Neural progenitor cell (in vitro differentiated cells): ENCODE measurements around the gene KLC3. TPM values are rescaled to one million over a fixed set of nuclear protein-coding genes. Genes with fewer than 3 reads are reported as not detected.

ENCODE experiments used
- DNase-seq: peaks from one replicate; pipeline ENCODE4 v3.0.0-alpha.2; 2016; ENCODE audit warnings: low spot score
- H2AFZ ChIP-seq: fragments of 200-600 bp; sonication (generic); replicated peaks from 2 replicates; pipeline ENCODE4 v1.6.1; 2016; ENCODE audit warnings: antibody characterized with exemption
- H3F3A ChIP-seq: fragments of 200-600 bp; sonication (generic); 2 replicates; pipeline ENCODE4 v1.6.1; 2016; ENCODE audit warnings: antibody characterized with exemption, low read depth
- H3K27ac ChIP-seq: fragments of 200-600 bp; sonication (generic); 2 replicates; pipeline ENCODE4 v1.5.1; 2016; ENCODE audit warnings: mild to moderate bottlenecking
- H3K27me3 ChIP-seq: fragments of 200-600 bp; sonication (generic); 2 replicates; pipeline ENCODE4 v1.6.1; 2016; ENCODE audit warnings: mild to moderate bottlenecking, moderate library complexity
- H3K36me3 ChIP-seq: fragments of 200-600 bp; sonication (generic); 2 replicates; pipeline ENCODE4 v1.5.1; 2016
- H3K4me1 ChIP-seq: fragments of 200-600 bp; sonication (generic); 2 replicates; pipeline ENCODE4 v1.6.1; 2016; ENCODE audit warnings: mixed run types
- H3K4me2 ChIP-seq: fragments of 200-600 bp; sonication (generic); 2 replicates; pipeline ENCODE4 v1.6.1; 2016
- H3K4me3 ChIP-seq: fragments of 200-600 bp; sonication (generic); 2 replicates; pipeline ENCODE4 v1.5.1; 2016
- H3K79me2 ChIP-seq: fragments of 200-600 bp; sonication (generic); 2 replicates; pipeline ENCODE4 v1.6.1; 2016; ENCODE audit warnings: low read depth
- H3K9ac ChIP-seq: fragments of 200-600 bp; sonication (generic); 2 replicates; pipeline ENCODE4 v1.6.1; 2016
- H3K9me3 ChIP-seq: fragments of 200-600 bp; sonication (generic); 2 replicates; pipeline ENCODE4 v1.5.1; 2016; ENCODE audit warnings: low read depth
- H4K20me1 ChIP-seq: fragments of 200-600 bp; sonication (generic); 2 replicates; pipeline ENCODE4 v1.6.1; 2016; ENCODE audit warnings: low read depth
- H3K27ac Mint-ChIP-seq: 3 replicates; pipeline ENCODE4 v1.8.0; 2021; ENCODE audit warnings: mixed read lengths
- H3K27me3 Mint-ChIP-seq: 2 replicates; pipeline ENCODE4 v1.8.0; 2022; ENCODE audit warnings: low read depth, mild to moderate bottlenecking, inconsistent platforms, moderate library complexity, mixed read lengths; ENCODE audit not compliant: insufficient read depth
- H3K36me3 Mint-ChIP-seq: 3 replicates; pipeline ENCODE4 v1.8.0; 2021; ENCODE audit warnings: mixed read lengths
- H3K4me1 Mint-ChIP-seq: 3 replicates; pipeline ENCODE4 v1.8.0; 2021; ENCODE audit warnings: mixed read lengths
- H3K4me3 Mint-ChIP-seq: 3 replicates; pipeline ENCODE4 v1.8.0; 2021; ENCODE audit warnings: mild to moderate bottlenecking, moderate library complexity, mixed read lengths
- H3K9me3 Mint-ChIP-seq: 3 replicates; pipeline ENCODE4 v1.8.0; 2020; ENCODE audit warnings: mixed read lengths
- EZH2 ChIP-seq: fragments of 200-600 bp; sonication (generic); IDR thresholded peaks from 2 replicates; pipeline ENCODE4 v1.6.1; 2017; ENCODE audit warnings: antibody characterized with exemption, mild to moderate bottlenecking, moderate library complexity
- EZH2phosphoT487 ChIP-seq: fragments of 200-600 bp; sonication (generic); IDR thresholded peaks from 2 replicates; pipeline ENCODE4 v1.6.1; 2017; ENCODE audit warnings: antibody characterized with exemption
- total RNA-seq: library from RNA; depleted of rRNA; stranded (reverse); fragments of >200 nt; gene quantifications from 2 replicates; pipeline ENCODE4 v1.2.3, GENCODE V29; 2015; ENCODE audit warnings: low replicate concordance
- TF ChIP-seq, protein P1 (sequence below): fragments of 200-600 bp; sonication (generic); IDR thresholded peaks from 2 replicates; pipeline ENCODE4 v1.5.1; 2017; ENCODE audit warnings: antibody characterized with exemption, mild to moderate bottlenecking

The KLC3 gene
- 0.50 TPM in 1 of 2 replicates, not detected in the other for total RNA-seq

DNA sequence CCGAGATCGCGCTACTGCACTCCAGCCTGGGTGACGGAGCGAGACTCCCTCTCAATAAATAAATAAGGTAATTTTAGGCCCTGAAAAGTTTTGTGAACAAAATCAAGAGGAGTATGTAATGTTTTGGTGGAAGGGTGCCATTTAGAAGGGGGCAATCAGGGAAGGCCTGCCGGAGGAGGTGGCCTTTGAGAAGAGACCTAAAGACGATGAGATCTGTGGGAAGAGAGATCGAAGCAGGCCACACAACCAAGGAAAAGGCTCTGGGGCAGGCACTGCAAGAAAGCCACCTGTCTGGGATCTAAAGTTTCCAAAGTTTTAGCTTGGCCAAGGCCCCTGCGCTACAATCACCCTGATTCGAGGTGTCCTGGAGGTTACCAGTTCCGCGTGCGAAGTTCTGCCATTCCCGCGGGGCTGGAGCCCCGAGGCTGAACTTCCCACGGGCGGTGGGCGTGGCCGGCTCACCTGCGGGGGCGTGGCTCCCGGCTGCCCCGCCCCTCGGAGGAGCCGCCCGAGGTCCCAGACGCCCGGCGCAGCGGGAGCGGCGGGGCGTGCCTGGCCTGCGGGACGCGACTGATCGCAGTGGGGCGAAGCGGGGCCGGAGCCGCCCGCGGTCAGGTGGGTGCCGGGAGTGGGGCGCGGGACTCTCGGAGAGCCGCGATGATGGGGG, at the start of gene KLC3:
Gene KLC3, plus strand, starts transcription at position 519 of the 667 bp plus-strand sequence. CDS start 4,792 bp downstream, outside the sequence.
- H3K27ac Mint-ChIP-seq = no peak within 1 kb of the TSS
- peak within 1 kb of the TSS; percentile 73 for H3K4me3 Mint-ChIP-seq
- Histone ChIP-seq H3K27ac (no peak within 1 kb of the TSS), H3K4me1 (no peaks in the 10 kb centered on the region), H3F3A (peaks cover 9% of the 10 kb centered on the region), H3K9me3 (no peaks in the 10 kb centered on the region), H3K4me3 (peak within 1 kb of the TSS; percentile 47), H2AFZ (no peak within 1 kb of the TSS), H3K4me2 (peak within 1 kb of the TSS; percentile 81), H4K20me1 (peaks cover 9% of the 10 kb centered on the region), H3K79me2 (no peaks in the 10 kb centered on the region), H3K36me3 (no peaks in the 10 kb centered on the region), H3K27me3 (peaks cover 53% of the 10 kb centered on the region), H3K9ac (no peak within 1 kb of the TSS)
- H3K27me3 Mint-ChIP-seq = peaks cover 16% of the 10 kb centered on the region
- peak; percentile 76 for DNase-seq
- H3K9me3 Mint-ChIP-seq = no peaks in the 10 kb centered on the region
- TF ChIP-seq EZH2 (peak; percentile 46), EZH2phosphoT487 (peak; percentile 13)
- TF ChIP-seq, protein P1, sequence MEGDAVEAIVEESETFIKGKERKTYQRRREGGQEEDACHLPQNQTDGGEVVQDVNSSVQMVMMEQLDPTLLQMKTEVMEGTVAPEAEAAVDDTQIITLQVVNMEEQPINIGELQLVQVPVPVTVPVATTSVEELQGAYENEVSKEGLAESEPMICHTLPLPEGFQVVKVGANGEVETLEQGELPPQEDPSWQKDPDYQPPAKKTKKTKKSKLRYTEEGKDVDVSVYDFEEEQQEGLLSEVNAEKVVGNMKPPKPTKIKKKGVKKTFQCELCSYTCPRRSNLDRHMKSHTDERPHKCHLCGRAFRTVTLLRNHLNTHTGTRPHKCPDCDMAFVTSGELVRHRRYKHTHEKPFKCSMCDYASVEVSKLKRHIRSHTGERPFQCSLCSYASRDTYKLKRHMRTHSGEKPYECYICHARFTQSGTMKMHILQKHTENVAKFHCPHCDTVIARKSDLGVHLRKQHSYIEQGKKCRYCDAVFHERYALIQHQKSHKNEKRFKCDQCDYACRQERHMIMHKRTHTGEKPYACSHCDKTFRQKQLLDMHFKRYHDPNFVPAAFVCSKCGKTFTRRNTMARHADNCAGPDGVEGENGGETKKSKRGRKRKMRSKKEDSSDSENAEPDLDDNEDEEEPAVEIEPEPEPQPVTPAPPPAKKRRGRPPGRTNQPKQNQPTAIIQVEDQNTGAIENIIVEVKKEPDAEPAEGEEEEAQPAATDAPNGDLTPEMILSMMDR = no peak
- H3K36me3 Mint-ChIP-seq = no peaks in the 10 kb centered on the region
- H3K4me1 Mint-ChIP-seq = peaks cover 6% of the 10 kb centered on the region

DNA sequence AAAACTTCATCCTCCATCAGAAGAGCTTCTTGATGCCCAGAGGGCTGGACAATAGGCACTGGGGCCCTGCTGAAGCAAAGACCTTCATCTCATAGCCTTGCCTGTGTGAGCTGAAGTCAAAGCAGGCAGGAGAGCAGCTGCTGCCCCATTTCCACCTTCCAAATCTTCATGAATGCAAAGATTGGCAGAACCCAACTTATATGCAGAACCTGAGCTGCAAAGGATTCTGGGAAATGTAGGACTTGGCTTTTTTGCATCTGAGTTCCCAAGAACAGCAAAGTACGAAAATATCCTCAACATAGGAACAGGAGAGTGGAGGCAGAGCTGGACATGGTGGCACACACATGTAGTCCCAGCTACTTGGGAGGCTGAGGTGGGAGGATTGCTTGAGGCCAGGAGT, 48.7 kb upstream of the KLC3 start:
- H3K4me1 ChIP-seq = no peaks in the 10 kb centered on the region
- no peaks in the 10 kb centered on the region for H3K9me3 ChIP-seq
- TF ChIP-seq, protein P1 = no peak
- TF ChIP-seq EZH2phosphoT487 (no peak), EZH2 (no peak)
- peaks cover 22% of the 10 kb centered on the region for H3K36me3 Mint-ChIP-seq
- H3K4me2 ChIP-seq = no peak overlapping the region
- peaks cover 4% of the 10 kb centered on the region for H3K36me3 ChIP-seq
- no peak overlapping the region for H3K27ac Mint-ChIP-seq
- H3K4me3 Mint-ChIP-seq = no peak overlapping the region
- H3K27me3 ChIP-seq = no peaks in the 10 kb centered on the region
- no peaks in the 10 kb centered on the region for H3F3A ChIP-seq
- DNase-seq = no peak
- H3K27me3 Mint-ChIP-seq = peaks cover 8% of the 10 kb centered on the region
- no peaks in the 10 kb centered on the region for H4K20me1 ChIP-seq
- H3K27ac ChIP-seq = no peak overlapping the region
- no peaks in the 10 kb centered on the region for H3K4me1 Mint-ChIP-seq
- H3K9ac ChIP-seq = no peak overlapping the region
- H2AFZ ChIP-seq = no peak overlapping the region
- no peaks in the 10 kb centered on the region for H3K79me2 ChIP-seq
- no peaks in the 10 kb centered on the region for H3K9me3 Mint-ChIP-seq
- H3K4me3 ChIP-seq = no peak overlapping the region

DNA sequence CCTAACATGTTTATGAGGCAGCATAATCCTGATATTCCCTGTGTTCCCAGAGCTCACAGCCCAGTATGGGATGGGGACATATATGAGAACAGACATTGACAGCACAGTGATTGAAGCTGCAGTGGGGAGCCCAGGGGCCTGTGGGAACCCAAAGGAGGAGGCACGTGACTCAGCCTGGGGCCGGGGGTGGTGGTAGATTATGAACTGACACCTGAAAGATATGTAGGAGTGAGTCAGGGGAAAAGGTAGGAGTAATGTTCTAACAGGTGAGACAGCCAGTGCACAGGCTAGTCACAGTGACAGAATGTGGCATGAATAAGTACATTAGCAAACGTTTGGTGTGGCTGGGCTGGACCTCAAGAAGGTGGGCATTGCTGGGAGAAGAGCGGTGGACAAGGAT, 46.9 kb upstream of the KLC3 start:
- H3K9me3 Mint-ChIP-seq = no peaks in the 10 kb centered on the region
- H3K4me3 Mint-ChIP-seq = no peak overlapping the region
- Histone ChIP-seq H3K27me3 (no peaks in the 10 kb centered on the region), H4K20me1 (no peaks in the 10 kb centered on the region), H3K4me2 (no peak overlapping the region), H3K4me1 (no peaks in the 10 kb centered on the region), H3K79me2 (no peaks in the 10 kb centered on the region), H3K36me3 (peaks cover 4% of the 10 kb centered on the region), H3K9ac (no peak overlapping the region), H2AFZ (no peak overlapping the region), H3K27ac (no peak overlapping the region), H3K4me3 (no peak overlapping the region), H3K9me3 (no peaks in the 10 kb centered on the region), H3F3A (no peaks in the 10 kb centered on the region)
- TF ChIP-seq, protein P1 = no peak
- no peak for TF ChIP-seq EZH2
- no peak for TF ChIP-seq EZH2phosphoT487
- H3K36me3 Mint-ChIP-seq = peaks cover 28% of the 10 kb centered on the region
- H3K27ac Mint-ChIP-seq = no peak overlapping the region
- no peak for DNase-seq
- peaks cover 2% of the 10 kb centered on the region for H3K4me1 Mint-ChIP-seq
- peaks cover 7% of the 10 kb centered on the region for H3K27me3 Mint-ChIP-seq
